Trophoblast cell (in vitro differentiated cells and primary cell): ENCODE data around the gene TTC39B.

Experiments used
- DNase-seq, 2 donors: peaks; one replicate each; pipeline ENCODE4 v3.0.0-alpha.2; 2016
- H2AFZ ChIP-seq: 2 replicates; pipeline ENCODE4 v1.6.1; 2013; ENCODE audit warnings: low read length, moderate library complexity, mild to moderate bottlenecking; ENCODE audit not compliant: insufficient read depth, poor library complexity
- H2AK5ac ChIP-seq: 2 replicates; pipeline ENCODE4 v1.6.1; 2013; ENCODE audit warnings: mild to moderate bottlenecking, low read length
- H2BK120ac ChIP-seq: 2 replicates; pipeline ENCODE4 v1.6.1; 2013; ENCODE audit warnings: low read length, mild to moderate bottlenecking, moderate library complexity; ENCODE audit not compliant: insufficient read depth, poor library complexity
- H2BK12ac ChIP-seq: 2 replicates; pipeline ENCODE4 v1.6.1; 2013; ENCODE audit warnings: mild to moderate bottlenecking, low read length, moderate library complexity
- H2BK5ac ChIP-seq: 2 replicates; pipeline ENCODE4 v1.6.1; 2013; ENCODE audit warnings: low read length, low read depth, moderate library complexity, mild to moderate bottlenecking; ENCODE audit not compliant: poor library complexity
- H3K14ac ChIP-seq: 2 replicates; pipeline ENCODE4 v1.6.1; 2013; ENCODE audit warnings: mild to moderate bottlenecking, low read length
- H3K18ac ChIP-seq: 2 replicates; pipeline ENCODE4 v1.6.1; 2013; ENCODE audit warnings: mild to moderate bottlenecking, low read length
- H3K23ac ChIP-seq: 2 replicates; pipeline ENCODE4 v1.6.1; 2013; ENCODE audit warnings: low read length
- H3K27ac ChIP-seq: 2 replicates; pipeline ENCODE4 v1.5.1; 2013; ENCODE audit warnings: low read depth, mild to moderate bottlenecking, inconsistent platforms, low read length, moderate library complexity
- H3K27me3 ChIP-seq: 2 replicates; pipeline ENCODE4 v1.6.1; 2013; ENCODE audit warnings: inconsistent platforms, mild to moderate bottlenecking, low read length, moderate library complexity; ENCODE audit not compliant: insufficient read depth
- H3K36me3 ChIP-seq, 2 experiments: 1 replicate in 1 of 2; 2 replicates in 1 of 2; pipeline ENCODE4 v1.6.1; 2013; ENCODE audit warnings: low read length in 2 of 2, mild to moderate bottlenecking in 2 of 2, moderate library complexity in 1 of 2; ENCODE audit not compliant: insufficient read depth in 2 of 2, control insufficient read depth in 1 of 2
- H3K4ac ChIP-seq: 2 replicates; pipeline ENCODE4 v1.6.1; 2013; ENCODE audit warnings: low read depth, mild to moderate bottlenecking, low read length, moderate library complexity
- H3K4me1 ChIP-seq, 2 experiments: 1 replicate in 1 of 2; 2 replicates in 1 of 2; pipeline ENCODE4 v1.6.1; 2013; ENCODE audit warnings: low read length in 2 of 2, mild to moderate bottlenecking in 2 of 2, moderate library complexity in 1 of 2; ENCODE audit not compliant: insufficient read depth in 2 of 2, control insufficient read depth in 1 of 2
- H3K4me2 ChIP-seq: 2 replicates; pipeline ENCODE4 v1.6.1; 2013; ENCODE audit warnings: inconsistent platforms, mild to moderate bottlenecking, low read length, moderate library complexity
- H3K4me3 ChIP-seq: 2 replicates; pipeline ENCODE4 v1.5.1; 2013; ENCODE audit warnings: mild to moderate bottlenecking, low read depth, low read length, inconsistent platforms
- H3K79me1 ChIP-seq: one replicate; pipeline ENCODE4 v1.6.1; 2013; ENCODE audit warnings: low read length
- H3K79me2 ChIP-seq: 2 replicates; pipeline ENCODE4 v1.6.1; 2013; ENCODE audit warnings: low read length, mild to moderate bottlenecking; ENCODE audit not compliant: control insufficient read depth, insufficient read depth, poor library complexity
- H3K9ac ChIP-seq: 2 replicates; pipeline ENCODE4 v1.6.1; 2013; ENCODE audit warnings: mild to moderate bottlenecking, low read length
- H3K9me3 ChIP-seq: 2 replicates; pipeline ENCODE4 v1.6.1; 2013; ENCODE audit warnings: low read depth, mild to moderate bottlenecking, control low read depth, inconsistent platforms, low read length; ENCODE audit not compliant: insufficient read depth
- H4K12ac ChIP-seq: 2 replicates; pipeline ENCODE4 v1.6.1; 2013; ENCODE audit warnings: low read depth, mild to moderate bottlenecking, low read length, moderate library complexity
- H4K8ac ChIP-seq: 2 replicates; pipeline ENCODE4 v1.6.1; 2013; ENCODE audit warnings: low read depth, mild to moderate bottlenecking, low read length, moderate library complexity
- H4K91ac ChIP-seq: one replicate; pipeline ENCODE4 v1.6.1; 2013; ENCODE audit warnings: low read depth, mild to moderate bottlenecking, low read length, moderate library complexity
- WGBS: extraction: QIAGEN DNeasy Blood & Tissue Kit; methylation state at CpG from one replicate; pipeline ENCODE4 v1.1.7; 2013; ENCODE audit warnings: missing lambda C conversion rate; ENCODE audit not compliant: insufficient read length, insufficient coverage; ENCODE audit errors: extremely low coverage; 5-methylcytosine and 5-hydroxymethylcytosine counted together

Gene TTC39B

DNA sequence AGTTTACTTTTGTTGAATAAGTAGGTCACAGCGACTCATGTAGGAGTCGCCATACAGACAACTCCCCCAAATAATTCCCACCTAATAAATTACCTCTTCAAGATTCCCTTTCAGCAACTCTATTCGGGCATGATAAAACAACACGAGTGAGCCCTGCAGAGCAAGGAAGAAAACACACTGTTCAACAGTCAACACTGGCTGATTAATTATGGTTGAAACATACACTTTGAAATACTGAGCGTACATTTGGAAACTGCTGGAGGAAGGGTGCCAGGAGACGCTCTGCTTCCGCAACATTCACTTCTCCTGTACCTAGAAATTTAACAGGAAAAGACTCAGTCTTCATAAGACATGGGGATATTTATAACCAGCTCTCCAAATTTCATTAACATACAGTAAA lies 117.5 kb downstream of the TTC39B start:
- H3K4me3 ChIP-seq = no peak overlapping the region
- H3K4me2 ChIP-seq = no peak overlapping the region
- H2AFZ ChIP-seq = no peak overlapping the region
- no peak overlapping the region for H3K9ac ChIP-seq
- H3K4ac ChIP-seq = no peak overlapping the region
- H3K36me3 ChIP-seq = no peaks in the 10 kb centered on the region
- no peak for DNase-seq
- H2BK120ac ChIP-seq = no peak overlapping the region
- no peak overlapping the region for H2BK5ac ChIP-seq
- no CpG with 5 or more reads among the region's 7 CpGs for WGBS
- no peak overlapping the region for H4K12ac ChIP-seq
- H3K23ac ChIP-seq = no peak overlapping the region
- H3K79me2 ChIP-seq = no peaks in the 10 kb centered on the region
- H2BK12ac ChIP-seq = no peak overlapping the region
- H3K9me3 ChIP-seq = no peaks in the 10 kb centered on the region
- no peaks in the 10 kb centered on the region for H3K4me1 ChIP-seq
- no peak overlapping the region for H4K91ac ChIP-seq
- no peak overlapping the region for H2AK5ac ChIP-seq
- H3K79me1 ChIP-seq = no peaks in the 10 kb centered on the region
- H3K27ac ChIP-seq = no peak overlapping the region
- no peak overlapping the region for H3K18ac ChIP-seq
- H3K27me3 ChIP-seq = no peaks in the 10 kb centered on the region
- H4K8ac ChIP-seq = no peak overlapping the region
- H3K14ac ChIP-seq = no peak overlapping the region

- H3K9ac ChIP-seq = no peak overlapping the region
- no peaks in the 10 kb centered on the region for H3K27me3 ChIP-seq
- no peak overlapping the region for H3K4me2 ChIP-seq
- no peak overlapping the region for H2BK120ac ChIP-seq
- H3K23ac ChIP-seq = no peak overlapping the region
- no peak for DNase-seq
- H3K36me3 ChIP-seq = no peaks in the 10 kb centered on the region
- no peak overlapping the region for H3K27ac ChIP-seq
- no peak overlapping the region for H2AK5ac ChIP-seq
- H2AFZ ChIP-seq = no peak overlapping the region
- H4K91ac ChIP-seq = no peak overlapping the region
- no peak overlapping the region for H3K4ac ChIP-seq
- H3K4me1 ChIP-seq = no peaks in the 10 kb centered on the region
- H3K18ac ChIP-seq = no peak overlapping the region
- no peaks in the 10 kb centered on the region for H3K79me2 ChIP-seq
- no CpG with 5 or more reads among the region's 1 CpG for WGBS
- no peaks in the 10 kb centered on the region for H3K9me3 ChIP-seq
- H2BK12ac ChIP-seq = no peak overlapping the region
- H3K4me3 ChIP-seq = no peak overlapping the region
- H4K12ac ChIP-seq = no peak overlapping the region
- H2BK5ac ChIP-seq = no peak overlapping the region
- no peak overlapping the region for H3K14ac ChIP-seq
- no peaks in the 10 kb centered on the region for H3K79me1 ChIP-seq
- no peak overlapping the region for H4K8ac ChIP-seq
Measured at GRCh38 chr9:15187589-15187988, 119.4 kb downstream of the TTC39B start.

DNA sequence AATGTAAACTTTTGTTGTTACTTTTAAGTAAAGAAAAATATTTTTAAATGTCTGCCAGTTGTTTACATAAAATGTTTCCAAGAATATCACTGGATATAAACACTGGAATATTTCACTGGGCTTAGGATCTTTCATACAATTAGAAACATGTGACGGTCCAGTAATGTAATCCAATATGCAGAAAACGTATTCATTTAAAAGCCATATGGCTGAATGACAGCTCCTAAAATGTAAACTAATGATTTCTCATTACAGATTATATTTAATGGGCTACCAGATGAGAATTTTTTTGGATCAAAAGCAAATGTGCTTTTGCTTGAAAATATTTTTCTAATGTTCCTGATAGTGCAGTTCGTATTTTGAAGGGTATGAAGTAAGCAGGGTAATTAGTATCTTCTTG lies 124.3 kb downstream of the TTC39B start:
- Histone ChIP-seq H2BK5ac (no peak overlapping the region), H3K27me3 (no peaks in the 10 kb centered on the region), H3K23ac (no peak overlapping the region), H4K8ac (no peak overlapping the region), H3K9me3 (no peaks in the 10 kb centered on the region), H3K14ac (no peak overlapping the region), H3K18ac (no peak overlapping the region), H2AK5ac (no peak overlapping the region), H3K4ac (no peak overlapping the region), H3K4me3 (no peak overlapping the region), H3K36me3 (no peaks in the 10 kb centered on the region), H2BK12ac (no peak overlapping the region), H2BK120ac (no peak overlapping the region), H3K9ac (no peak overlapping the region), H4K12ac (no peak overlapping the region), H3K79me1 (no peaks in the 10 kb centered on the region), H3K4me1 (no peaks in the 10 kb centered on the region), H4K91ac (no peak overlapping the region), H2AFZ (no peak overlapping the region), H3K79me2 (no peaks in the 10 kb centered on the region), H3K27ac (no peak overlapping the region), H3K4me2 (no peak overlapping the region)
- no CpG with 5 or more reads among the region's 3 CpGs for WGBS
- no peak for DNase-seq

DNA sequence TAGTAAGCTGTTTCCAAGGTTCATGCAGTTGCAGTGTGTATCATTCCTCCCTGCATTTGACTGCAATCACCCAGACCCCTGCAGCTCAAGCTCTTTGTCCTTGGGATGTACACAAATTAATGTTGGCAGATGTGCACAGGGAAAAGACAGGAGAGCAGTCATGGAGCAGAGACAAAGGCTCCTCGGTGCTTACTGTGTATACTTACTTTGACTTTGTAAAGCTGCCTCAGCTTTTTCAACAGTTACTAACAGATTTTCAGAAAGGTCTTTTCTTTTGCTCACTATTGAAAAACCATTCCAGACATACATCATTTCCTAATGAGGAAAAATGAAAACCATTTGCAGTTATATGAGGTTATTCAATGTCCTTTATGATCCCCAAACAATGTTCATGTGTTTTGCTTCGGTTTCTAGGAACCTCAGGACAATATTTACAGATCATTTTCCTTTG lies 124.9 kb downstream of the TTC39B start:
- H3K9me3 ChIP-seq = no peaks in the 10 kb centered on the region
- H3K18ac ChIP-seq = no peak overlapping the region
- H3K4ac ChIP-seq = no peak overlapping the region
- H3K4me3 ChIP-seq = no peak overlapping the region
- no peak overlapping the region for H4K8ac ChIP-seq
- no peak overlapping the region for H2AFZ ChIP-seq
- H3K4me1 ChIP-seq = no peaks in the 10 kb centered on the region
- no peak overlapping the region for H2AK5ac ChIP-seq
- H2BK12ac ChIP-seq = no peak overlapping the region
- no peak overlapping the region for H3K9ac ChIP-seq
- no peak overlapping the region for H3K23ac ChIP-seq
- no peak overlapping the region for H3K27ac ChIP-seq
- H3K14ac ChIP-seq = no peak overlapping the region
- no peaks in the 10 kb centered on the region for H3K36me3 ChIP-seq
- H3K79me2 ChIP-seq = no peaks in the 10 kb centered on the region
- H2BK120ac ChIP-seq = no peak overlapping the region
- no peak overlapping the region for H3K4me2 ChIP-seq
- no peak overlapping the region for H4K12ac ChIP-seq
- no peak overlapping the region for H4K91ac ChIP-seq
- DNase-seq = no peak
- no peak overlapping the region for H2BK5ac ChIP-seq
- no peaks in the 10 kb centered on the region for H3K27me3 ChIP-seq
- H3K79me1 ChIP-seq = no peaks in the 10 kb centered on the region
- no CpG with 5 or more reads among the region's 2 CpGs for WGBS
